Measurements from ENCODE around the gene LTF.

DNA sequence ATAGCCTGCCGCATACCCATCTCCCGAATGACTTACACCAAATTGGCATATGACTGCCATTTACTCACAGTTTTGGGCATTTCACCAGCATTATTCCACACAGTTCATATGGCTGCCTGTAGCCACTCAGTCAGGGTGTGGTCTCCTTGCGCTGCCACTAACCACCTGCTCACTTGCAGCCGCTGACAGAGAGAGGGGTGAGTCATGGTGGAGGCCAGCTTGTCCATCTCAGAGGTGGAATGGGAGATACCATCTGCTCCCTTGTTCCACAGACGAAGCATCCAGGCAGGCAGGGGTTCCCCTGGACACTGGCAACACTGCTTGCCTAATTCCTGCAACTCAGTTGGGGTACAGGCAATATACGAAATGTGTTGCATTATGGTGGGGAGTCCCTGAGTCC is 42.1 kb downstream of the LTF start:
- TF ChIP-seq POLR2A (IDR thresholded peaks at IDR 0.05), result no peak
- TF ChIP-seq, protein P1, sequence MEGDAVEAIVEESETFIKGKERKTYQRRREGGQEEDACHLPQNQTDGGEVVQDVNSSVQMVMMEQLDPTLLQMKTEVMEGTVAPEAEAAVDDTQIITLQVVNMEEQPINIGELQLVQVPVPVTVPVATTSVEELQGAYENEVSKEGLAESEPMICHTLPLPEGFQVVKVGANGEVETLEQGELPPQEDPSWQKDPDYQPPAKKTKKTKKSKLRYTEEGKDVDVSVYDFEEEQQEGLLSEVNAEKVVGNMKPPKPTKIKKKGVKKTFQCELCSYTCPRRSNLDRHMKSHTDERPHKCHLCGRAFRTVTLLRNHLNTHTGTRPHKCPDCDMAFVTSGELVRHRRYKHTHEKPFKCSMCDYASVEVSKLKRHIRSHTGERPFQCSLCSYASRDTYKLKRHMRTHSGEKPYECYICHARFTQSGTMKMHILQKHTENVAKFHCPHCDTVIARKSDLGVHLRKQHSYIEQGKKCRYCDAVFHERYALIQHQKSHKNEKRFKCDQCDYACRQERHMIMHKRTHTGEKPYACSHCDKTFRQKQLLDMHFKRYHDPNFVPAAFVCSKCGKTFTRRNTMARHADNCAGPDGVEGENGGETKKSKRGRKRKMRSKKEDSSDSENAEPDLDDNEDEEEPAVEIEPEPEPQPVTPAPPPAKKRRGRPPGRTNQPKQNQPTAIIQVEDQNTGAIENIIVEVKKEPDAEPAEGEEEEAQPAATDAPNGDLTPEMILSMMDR (IDR thresholded peaks at IDR 0.05), result no peak
